ENCODE measurements around the gene ABCB7.

DNA sequence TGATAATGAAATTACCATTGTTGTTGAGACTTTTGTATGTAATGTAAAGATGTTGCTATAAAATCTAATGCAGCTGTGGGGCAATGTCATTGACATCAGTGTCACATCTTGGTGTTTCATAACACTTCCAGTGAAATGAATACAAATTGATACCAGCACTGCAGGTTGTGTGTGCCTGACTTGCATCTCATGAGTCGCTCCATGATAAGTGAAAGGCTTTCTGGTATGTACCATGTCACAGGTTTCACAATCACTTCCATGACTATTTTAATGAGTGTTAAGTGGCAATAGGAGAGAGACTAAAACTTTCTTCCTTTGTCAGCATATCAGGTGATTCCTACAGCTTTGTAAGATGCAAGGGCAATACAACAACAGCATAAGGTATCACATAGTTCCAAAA is 94.4 kb downstream of the ABCB7 start:
- TF ChIP-seq CTCF (IDR thresholded peaks at IDR 0.05) (no peak), POLR2A (IDR thresholded peaks at IDR 0.05) (no peak)

Measured in testis (tissue), 2 donors.